IMR-90 (cell line): ENCODE measurements around the gene SERPING1. TPM values are rescaled to one million over a fixed set of nuclear protein-coding genes. Genes with fewer than 3 reads are reported as not detected.

Experiments
- ATAC-seq: fragments of 200-7000 bp; cut with Tn5 transposase; 2 replicates; pipeline ENCODE4 v1.9.1; 2020; ENCODE audit warnings: low read depth, mild to moderate bottlenecking, moderate library complexity
- BruUV-seq: library from RNA; stranded (reverse); fragments of 400-500 nt; replicated peaks from 2 replicates; lab custom pipeline; 2021; lab: Mats Ljungman, UMichigan
- CTCF ChIA-PET: fragments of 300-600 bp; formaldehyde crosslinking; extraction: SDS; loops from one replicate; lab custom pipeline; 2021; ENCODE audit warnings: antibody characterized with exemption; lab: Yijun Ruan, JAX
- POLR2A ChIA-PET: fragments of 300-600 bp; sonication (Branson Sonifier 250); formaldehyde crosslinking; loops from one replicate; lab custom pipeline; 2022; ENCODE audit warnings: antibody characterized with exemption; ENCODE audit not compliant: unreplicated experiment; lab: Charles Lee
- DNase-seq: peaks from one replicate; pipeline ENCODE4 v3.0.0; 2013
- H2AFZ ChIP-seq: replicated peaks from 2 replicates; pipeline ENCODE3; 2013; ENCODE audit warnings: low read length, mild to moderate bottlenecking; ENCODE audit not compliant: poor library complexity
- H2AK5ac ChIP-seq: 2 replicates; pipeline ENCODE4 v1.6.1; 2013; ENCODE audit warnings: low read depth, low read length, inconsistent platforms
- H2AK9ac ChIP-seq: replicated peaks from 2 replicates; pipeline ENCODE3; 2013; ENCODE audit warnings: mild to moderate bottlenecking, low read depth, low read length, moderate library complexity; ENCODE audit not compliant: poor library complexity
- H2BK120ac ChIP-seq: 2 replicates; pipeline ENCODE4 v1.6.1; 2013; ENCODE audit warnings: low read depth, low read length, inconsistent platforms
- H2BK15ac ChIP-seq: 3 replicates; pipeline ENCODE4 v1.6.1; 2013; ENCODE audit warnings: low read depth, low read length, inconsistent platforms
- H2BK20ac ChIP-seq: 2 replicates; pipeline ENCODE4 v1.6.1; 2013; ENCODE audit warnings: low read depth, mild to moderate bottlenecking, inconsistent platforms, low read length, moderate library complexity
- H2BK5ac ChIP-seq: 2 replicates; pipeline ENCODE4 v1.6.1; 2013; ENCODE audit warnings: mild to moderate bottlenecking, low read depth, low read length, inconsistent platforms; ENCODE audit not compliant: poor library complexity, severe bottlenecking
- H3K14ac ChIP-seq: replicated peaks from 2 replicates; pipeline ENCODE4 v1.6.1; 2013; ENCODE audit warnings: low read depth, low read length, inconsistent platforms
- H3K18ac ChIP-seq: 2 replicates; pipeline ENCODE4 v1.6.1; 2013; ENCODE audit warnings: low read depth, low read length, control low read depth
- H3K23ac ChIP-seq: 2 replicates; pipeline ENCODE4 v1.6.1; 2013; ENCODE audit warnings: low read depth, low read length, inconsistent platforms
- H3K27ac ChIP-seq: 2 replicates; pipeline ENCODE4 v1.5.1; 2013; ENCODE audit warnings: mild to moderate bottlenecking, control low read depth, low read length; ENCODE audit not compliant: insufficient read depth
- H3K27me3 ChIP-seq: 2 replicates; pipeline ENCODE4 v1.6.1; 2013; ENCODE audit warnings: low read length; ENCODE audit not compliant: control insufficient read depth, insufficient read depth
- H3K36me3 ChIP-seq: 2 replicates; pipeline ENCODE4 v1.6.1; 2013; ENCODE audit warnings: low read length, mixed read lengths; ENCODE audit not compliant: control insufficient read depth, insufficient read depth
- H3K4ac ChIP-seq: 2 replicates; pipeline ENCODE4 v1.6.1; 2013; ENCODE audit warnings: low read depth, low read length, inconsistent platforms
- H3K4me1 ChIP-seq: 2 replicates; pipeline ENCODE4 v1.6.1; 2013; ENCODE audit warnings: low read length, mixed read lengths; ENCODE audit not compliant: control insufficient read depth, insufficient read depth
- H3K4me2 ChIP-seq: 2 replicates; pipeline ENCODE4 v1.6.1; 2013; ENCODE audit warnings: low read depth, mild to moderate bottlenecking, control low read depth, low read length, moderate library complexity
- H3K4me3 ChIP-seq: 2 replicates; pipeline ENCODE4 v1.5.1; 2013; ENCODE audit warnings: low read depth, mild to moderate bottlenecking, control low read depth, low read length, moderate library complexity; ENCODE audit not compliant: insufficient read depth
- H3K56ac ChIP-seq: 2 replicates; pipeline ENCODE4 v1.6.1; 2013; ENCODE audit warnings: low read length, inconsistent platforms; ENCODE audit not compliant: insufficient read depth; ENCODE audit errors: extremely low read depth
- H3K79me1 ChIP-seq, 2 experiments: 2 replicates each; pipeline ENCODE4 v1.6.1; 2013; ENCODE audit warnings: low read length in 2 of 2, inconsistent platforms in 1 of 2, low read depth in 1 of 2
- H3K9ac ChIP-seq: 2 replicates; pipeline ENCODE4 v1.6.1; 2013; ENCODE audit warnings: low read depth, low read length, control low read depth
- H3K9me1 ChIP-seq: 2 replicates; pipeline ENCODE4 v1.6.1; 2013; ENCODE audit warnings: low read length, inconsistent platforms; ENCODE audit not compliant: insufficient read depth
- H3K9me3 ChIP-seq: 2 replicates; pipeline ENCODE4 v1.6.1; 2013; ENCODE audit warnings: low read length; ENCODE audit not compliant: control insufficient read depth, insufficient read depth
- H4K20me1 ChIP-seq: 2 replicates; pipeline ENCODE4 v1.6.1; 2013; ENCODE audit warnings: low read length, inconsistent platforms; ENCODE audit not compliant: insufficient read depth
- H4K5ac ChIP-seq: 2 replicates; pipeline ENCODE4 v1.6.1; 2013; ENCODE audit warnings: mild to moderate bottlenecking, low read depth, low read length, control low read depth
- H4K8ac ChIP-seq, 2 experiments: 2 replicates each; pipeline ENCODE4 v1.6.1; 2013; ENCODE audit warnings: low read depth in 2 of 2, low read length in 2 of 2, control low read depth in 1 of 2, inconsistent platforms in 1 of 2
- H4K91ac ChIP-seq: 2 replicates; pipeline ENCODE4 v1.6.1; 2013; ENCODE audit warnings: low read depth, low read length, inconsistent platforms; ENCODE audit not compliant: insufficient read depth
- BHLHE40 ChIP-seq: fragments of 150-350 bp; IDR thresholded peaks from 2 replicates; pipeline ENCODE4 v1.6.1; 2016; ENCODE audit warnings: mild to moderate bottlenecking, low read depth, low read length
- CHD1 ChIP-seq: IDR thresholded peaks from 2 replicates; pipeline ENCODE4 v1.6.1; 2012; ENCODE audit warnings: low read depth, low read length, improper control_type of control experiment
- ELK1 ChIP-seq: fragments of 150-350 bp; IDR thresholded peaks from 2 replicates; pipeline ENCODE4 v1.6.1; 2016; ENCODE audit warnings: low read depth, mild to moderate bottlenecking, low read length, moderate library complexity, borderline replicate concordance
- FOS ChIP-seq: fragments of 150-350 bp; IDR thresholded peaks from 2 replicates; pipeline ENCODE4 v1.6.1; 2016; ENCODE audit warnings: low read depth, low read length
- MAFK ChIP-seq: IDR thresholded peaks from 2 replicates; pipeline ENCODE4 v1.6.1; 2012; ENCODE audit warnings: low read depth, low read length, improper control_type of control experiment
- MAZ ChIP-seq: IDR thresholded peaks from 2 replicates; pipeline ENCODE4 v1.6.1; 2012; ENCODE audit warnings: low read depth, mild to moderate bottlenecking, low read length, improper control_type of control experiment, moderate library complexity, borderline replicate concordance
- MXI1 ChIP-seq: IDR thresholded peaks from 2 replicates; pipeline ENCODE4 v1.6.1; 2012; ENCODE audit warnings: low read depth, mild to moderate bottlenecking, low read length, moderate library complexity, borderline replicate concordance
- NFE2L2 ChIP-seq: fragments of 150-350 bp; IDR thresholded peaks from 2 replicates; pipeline ENCODE4 v1.6.1; 2016; ENCODE audit warnings: low read depth, mild to moderate bottlenecking, low read length
- POLR2A ChIP-seq: IDR thresholded peaks from 2 replicates; pipeline ENCODE4 v1.6.1; 2012; ENCODE audit warnings: mild to moderate bottlenecking, low read depth, low read length
- RAD21 ChIP-seq: IDR thresholded peaks from 2 replicates; pipeline ENCODE4 v1.6.1; 2012; ENCODE audit warnings: low read length, improper control_type of control experiment
- RCOR1 ChIP-seq: IDR thresholded peaks from 2 replicates; pipeline ENCODE4 v1.6.1; 2012; ENCODE audit warnings: mild to moderate bottlenecking, low read length, improper control_type of control experiment; ENCODE audit not compliant: insufficient replicate concordance
- RFX5 ChIP-seq: IDR thresholded peaks from 2 replicates; pipeline ENCODE4 v1.8.0; 2012; ENCODE audit warnings: low read depth, mild to moderate bottlenecking, low read length, moderate library complexity
- SMC3 ChIP-seq: fragments of 150-350 bp; IDR thresholded peaks from 2 replicates; pipeline ENCODE4 v1.6.1; 2016; ENCODE audit warnings: low read depth, mild to moderate bottlenecking, antibody characterized with exemption, low read length, moderate library complexity
- WGBS, 2 experiments: methylation state at CpG; one replicate each; pipeline versions ENCODE4 v1.1.5 to v1.1.7; 2013; ENCODE audit warnings: missing lambda C conversion rate in 2 of 2; ENCODE audit not compliant: insufficient read length in 1 of 2; ENCODE audit errors: extremely low coverage in 2 of 2; 5-methylcytosine and 5-hydroxymethylcytosine counted together
- dilution Hi-C: fragments of 300-500 bp; cut with HindIII; formaldehyde crosslinking; loops from one replicate; pipeline ENCODE4 v1.14.3; 2018; ENCODE audit warnings: low sequenced_read_pairs; ENCODE audit not compliant: unreplicated experiment
- in situ Hi-C: fragments of 300-500 bp; cut with MboI; formaldehyde crosslinking; loops from 3 replicates; pipeline ENCODE4 v1.14.3; 2019; ENCODE audit warnings: low sequenced_read_pairs, inconsistent platforms, mixed read lengths
- intact Hi-C: fragments of 100-400 bp; cut with micrococcal nuclease; formaldehyde crosslinking; loops from 2 replicates; pipeline ENCODE4 v1.10.0; 2022
- polyA plus RNA-seq, 3 experiments: library from polyadenylated mRNA; depleted of rRNA; stranded (reverse); fragments of >200 nt; gene quantifications; 2 replicates each; pipeline ENCODE4 v1.2.3, GENCODE V29; 2012; ENCODE audit warnings: low replicate concordance in 1 of 3
- total RNA-seq: library from RNA; depleted of rRNA; stranded (reverse); fragments of >200 nt; gene quantifications from 2 replicates; pipeline ENCODE4 v1.2.3, GENCODE V29; 2012

The SERPING1 gene
- total and polyA plus RNA-seq, 2 of the 4 experiments (the other 2 are of a cell fraction) = 2.0 to 30.7 TPM

GRCh38 chr11:57643802-57644201, 46.3 kb downstream of the SERPING1 start (continued):
- TF ChIP-seq POLR2A = no peak
- TF ChIP-seq RCOR1 = no peak

DNA sequence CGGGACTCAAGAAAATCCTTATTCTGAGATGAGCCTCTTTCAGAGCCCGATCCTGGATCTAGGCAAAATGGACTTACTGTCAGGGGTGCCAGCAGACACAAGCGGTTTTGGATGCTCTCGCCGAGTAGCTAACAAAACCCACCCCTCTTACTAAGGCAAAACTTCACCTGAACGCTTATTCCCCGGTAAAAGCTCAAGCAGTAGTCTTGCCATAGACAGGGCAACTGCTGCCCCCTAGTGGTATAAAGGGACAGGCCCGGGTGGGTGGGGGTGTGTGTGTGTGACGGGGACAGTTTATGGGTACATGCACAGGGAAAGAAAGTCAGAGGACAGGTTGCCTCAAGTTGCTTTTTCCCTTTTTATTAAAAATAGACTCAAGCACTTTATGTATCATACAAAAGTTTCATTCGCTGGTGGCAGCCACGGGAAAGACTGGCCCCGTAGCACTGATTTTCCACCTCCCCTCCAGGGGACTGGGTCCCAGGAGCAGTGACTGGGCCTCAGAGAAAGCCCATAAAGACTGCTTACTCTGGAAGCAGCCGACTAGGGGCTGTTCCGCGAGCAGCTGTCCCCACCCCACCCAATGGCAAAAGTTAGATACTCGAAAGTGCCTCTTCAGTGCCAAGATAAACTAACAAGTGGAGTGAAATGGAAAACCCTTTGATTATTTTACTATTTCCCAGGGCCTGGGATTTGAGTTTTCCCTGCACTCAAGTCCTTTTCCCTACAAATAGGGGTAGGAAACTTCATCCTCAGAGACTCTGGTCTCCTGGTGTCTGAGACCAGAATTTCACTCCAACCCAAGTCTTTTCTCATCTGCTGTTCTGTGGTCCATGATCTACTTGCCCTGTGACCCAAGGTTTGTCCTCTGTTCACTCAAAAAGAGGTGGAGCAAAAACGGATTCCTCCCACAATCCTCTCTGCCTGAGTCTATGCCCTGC, 47.5 kb downstream of the SERPING1 start:
- H3K79me1 ChIP-seq = peaks cover 21 to 66% of the 10 kb centered on the region in 2 experiments
- no peak overlapping the region for H2BK20ac ChIP-seq
- H3K36me3 ChIP-seq = peaks cover 6% of the 10 kb centered on the region; the same call in 1 of the 2 replicates
- no peak overlapping the region for H3K27ac ChIP-seq
- peaks cover 34% of the 10 kb centered on the region for H3K4me1 ChIP-seq
- no peak overlapping the region for H4K5ac ChIP-seq
- ChIA-PET CTCF (interaction anchor here (0.8 to 2.4 kb wide), 6 partner anchors 9 to 864 kb away, joined by 3 to 12 read pairs (median 4); partner anchors contain the start of gene UBE2L6), POLR2A (interaction anchor here (0.6 to 0.9 kb wide), 4 partner anchors 107 to 187 kb away, joined by 3 to 6 read pairs (median 4); partner anchors contain the start of gene TIMM10)
- H4K20me1 ChIP-seq = peaks cover 84% of the 10 kb centered on the region
- WGBS, 2 experiments = 25% methylated on average over 4 of the region's 17 CpGs; no CpG with 5 or more reads in 1 of the 2 experiments
- H3K14ac ChIP-seq = no peak overlapping the region
- H3K4me3 ChIP-seq = no peak overlapping the region
- DNase-seq (peak; percentile 67), ATAC-seq (peak; percentile 28; the same call in 1 of the 2 replicates)
- H3K9ac ChIP-seq = no peak overlapping the region
- no TSS peak for BruUV-seq
- H3K18ac ChIP-seq = no peak overlapping the region
- in situ Hi-C loops = loop anchor here (5.0 to 10.0 kb wide), 3 partner anchors 78 to 190 kb away; partner anchors contain the start of gene UBE2L6
- dilution Hi-C loops = no loop called here
- no peak overlapping the region for H2BK5ac ChIP-seq
- no peaks in the 10 kb centered on the region for H3K9me3 ChIP-seq
- H4K8ac ChIP-seq = no peak overlapping the region
- H3K23ac ChIP-seq = no peak overlapping the region
- no peak overlapping the region for H2BK15ac ChIP-seq
- no peaks in the 10 kb centered on the region for H3K27me3 ChIP-seq
- H3K9me1 ChIP-seq = peaks cover 12% of the 10 kb centered on the region; the same call in 1 of the 2 replicates
- H2AFZ ChIP-seq = no peak overlapping the region
- H3K4me2 ChIP-seq = peak overlapping the region; percentile 20; the same call in 1 of the 2 replicates
- H2AK9ac ChIP-seq = peak overlapping the region; percentile 7
- H3K56ac ChIP-seq = no peak overlapping the region
- H2AK5ac ChIP-seq = no peak overlapping the region
- H2BK120ac ChIP-seq = no peak overlapping the region
- no peak overlapping the region for H3K4ac ChIP-seq
- H4K91ac ChIP-seq = no peak overlapping the region
- intact Hi-C loops = loop anchor here (1.0 to 5.0 kb wide), 3 partner anchors 77 to 877 kb away; no protein-coding TSS in a partner anchor
- no peak for TF ChIP-seq ELK1
- TF ChIP-seq FOS = no peak
- TF ChIP-seq POLR2A = no peak
- TF ChIP-seq MXI1 = no peak
- TF ChIP-seq MAFK = no peak
- TF ChIP-seq MAZ = peak; percentile 63; the same call in 1 of the 2 replicates
- no peak for TF ChIP-seq CHD1
- TF ChIP-seq NFE2L2 = no peak
- no peak for TF ChIP-seq BHLHE40
- TF ChIP-seq RFX5 = no peak
- TF ChIP-seq RAD21 = peak; percentile 64
- peak; percentile 58 for TF ChIP-seq SMC3
